Measurements from ENCODE around the gene TM9SF2. TPM values are rescaled to one million over a fixed set of nuclear protein-coding genes. Genes with fewer than 3 reads are reported as not detected.

The TM9SF2 gene
- polyA plus RNA-seq, 1 donor = 233 TPM

Other genes with a start within 250 kb of the TM9SF2 start
- gene GPR18, start 243.1 kb upstream of the TM9SF2 start, polyA plus RNA-seq = 0.94 TPM
- 7.3 TPM for gene GPR183, start 194.1 kb upstream of the TM9SF2 start, polyA plus RNA-seq
- 15.0 TPM for gene CLYBL, start 105.2 kb downstream of the TM9SF2 start, polyA plus RNA-seq